NCI-H345 (cell line): Measurements from ENCODE around the gene IFNA13.
"Not testable (repeated sequence)": the region's sequence is repeated elsewhere in the genome, so short reads cannot be mapped to it uniquely, and the experiment has no call there.

Experiments used
- DNase-seq: peaks from one replicate; lab custom pipeline; 2025; lab: John Stamatoyannopoulos, UW

IFNA13 gene

GRCh38 chr9:21367957-21368356, at the start of gene IFNA13:
Gene IFNA13 (minus strand): TSS chr9:21368057. CDS start chr9:21368010, 47 bp downstream.
- no peak for DNase-seq

- DNase-seq: no peak
Measured at GRCh38 chr9:21415493-21416267, 47.8 kb upstream of the IFNA13 start.

- DNase-seq: no peak
Measured at GRCh38 chr9:21414220-21414940, 46.5 kb upstream of the IFNA13 start.

- DNase-seq: no peak
Measured at GRCh38 chr9:21413624-21414023, 45.8 kb upstream of the IFNA13 start.

- DNase-seq: no peak
Measured at GRCh38 chr9:21413151-21413550, 45.3 kb upstream of the IFNA13 start.

- DNase-seq: no peak
Measured at GRCh38 chr9:21412107-21412506, 44.2 kb upstream of the IFNA13 start.

- no peak for DNase-seq
Measured at GRCh38 chr9:21408817-21409216, 41.0 kb upstream of the IFNA13 start, which contains the start of gene IFNA8. Gene IFNA8 (plus strand): TSS chr9:21409117. CDS start chr9:21409177, 60 bp downstream.

- no peak for DNase-seq
Measured at GRCh38 chr9:21404146-21404545, 36.3 kb upstream of the IFNA13 start.

- DNase-seq: no peak
Measured at GRCh38 chr9:21402386-21403251, 34.8 kb upstream of the IFNA13 start.

- no peak for DNase-seq
Measured at GRCh38 chr9:21399956-21400355, 32.1 kb upstream of the IFNA13 start.

- DNase-seq: no peak
Measured at GRCh38 chr9:21398955-21399489, 31.2 kb upstream of the IFNA13 start.

- peak; percentile 28 for DNase-seq
Measured at GRCh38 chr9:21395778-21396717, 28.2 kb upstream of the IFNA13 start.

GRCh38 chr9:21392270-21392669, 24.4 kb upstream of the IFNA13 start:
- no peak for DNase-seq

- no peak for DNase-seq
Measured at GRCh38 chr9:21385131-21385670, 17.3 kb upstream of the IFNA13 start, which contains the start of gene IFNA2. Gene IFNA2 (minus strand): TSS chr9:21385398. CDS start chr9:21385329, 69 bp downstream.

GRCh38 chr9:21383627-21384026, 15.8 kb upstream of the IFNA13 start:
- DNase-seq: no peak

GRCh38 chr9:21381448-21382339, 13.8 kb upstream of the IFNA13 start:
- DNase-seq: peak; percentile 55

GRCh38 chr9:21371467-21371866, 3.6 kb upstream of the IFNA13 start:
- DNase-seq: not testable (repeated sequence)

GRCh38 chr9:21367169-21367568, 688 bp downstream of the IFNA13 start:
- DNase-seq: not testable (repeated sequence)

GRCh38 chr9:21362287-21362686, 5.6 kb downstream of the IFNA13 start:
- no peak for DNase-seq
